GM18505 (cell line): ENCODE data around the gene DDX39B.

ENCODE experiments used
- ATAC-seq: cut with Tn5 transposase; IDR thresholded peaks from one replicate; pipeline ENCODE4 v1.9.1; 2021; ENCODE audit not compliant: unreplicated experiment
- POLR2A ChIP-seq: IDR thresholded peaks from 4 replicates; pipeline ENCODE4 v1.6.1; 2011; ENCODE audit warnings: borderline replicate concordance; ENCODE audit not compliant: insufficient read depth, insufficient read length; ENCODE audit errors: extremely low read depth

Gene DDX39B

DNA sequence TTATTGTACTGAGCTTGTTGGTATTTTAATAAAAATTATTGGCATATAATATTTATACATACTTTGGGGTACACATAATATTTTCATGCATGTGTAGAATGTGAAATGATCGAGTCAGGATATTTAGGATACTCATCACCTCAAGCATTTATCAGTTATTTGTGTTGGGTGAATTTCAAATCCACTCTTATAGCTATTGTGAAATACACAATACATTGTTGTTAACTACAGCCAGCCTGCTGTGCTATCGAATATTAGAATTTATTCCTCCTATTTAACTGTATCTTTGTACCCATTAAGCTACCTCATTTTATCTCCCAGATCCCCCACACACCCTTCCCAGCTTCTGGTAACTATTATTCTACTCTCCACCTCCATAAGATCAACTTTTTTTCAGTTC is 58.4 kb downstream of the DDX39B start:
- ATAC-seq: no peak
- TF ChIP-seq POLR2A: no peak

DNA sequence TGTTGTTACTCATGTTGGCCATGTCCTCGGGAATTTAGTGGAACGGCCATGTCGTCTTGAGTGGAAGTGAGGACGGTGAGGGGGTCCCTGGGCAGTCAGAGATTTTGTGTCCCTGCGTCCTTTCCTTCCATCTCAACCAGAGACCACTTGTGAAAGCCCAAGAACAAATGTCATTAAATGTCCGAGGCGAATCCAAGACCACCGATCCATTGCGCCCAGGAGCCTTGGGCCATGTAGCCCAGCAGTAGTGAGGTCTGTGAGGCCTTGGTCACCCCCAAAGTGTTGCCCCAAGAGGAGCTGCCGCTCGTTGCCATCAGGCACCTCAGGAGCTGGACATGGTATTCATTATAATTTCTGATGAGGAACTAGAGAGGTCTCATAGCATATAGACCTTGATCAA is 61.2 kb downstream of the DDX39B start:
- no peak for TF ChIP-seq POLR2A
- ATAC-seq: no peak
